GM12891 (cell line): ENCODE measurements around the gene KLHL36.
"Not testable (repeated sequence)": the region's sequence is repeated elsewhere in the genome, so short reads cannot be mapped to it uniquely, and the experiment has no call there.

Experiments used
- DNase-seq: peaks from one replicate; pipeline ENCODE4 v3.0.0; 2011; ENCODE audit warnings: low spot score; ENCODE audit not compliant: insufficient read length
- FAIRE-seq: peaks from 2 replicates; lab custom pipeline; 2011; peaks lifted over from hg19 to GRCh38; lab: Jason Lieb, UNC
- PAX5 ChIP-seq: IDR thresholded peaks from 2 replicates; pipeline ENCODE4 v1.6.1; 2011; ENCODE audit warnings: low read length, moderate library complexity, mild to moderate bottlenecking; ENCODE audit not compliant: insufficient read depth, severe bottlenecking
- POLR2A ChIP-seq: IDR thresholded peaks from 2 replicates; pipeline ENCODE4 v1.6.1; 2011; ENCODE audit warnings: low read depth, low read length, control low read depth
- POLR2AphosphoS5 ChIP-seq: IDR thresholded peaks from 2 replicates; pipeline ENCODE4 v1.6.1; 2011; ENCODE audit warnings: low read depth, low read length, control low read depth
- POU2F2 ChIP-seq: IDR thresholded peaks from 2 replicates; pipeline ENCODE4 v1.6.1; 2011; ENCODE audit warnings: low read depth, mild to moderate bottlenecking, control low read depth, low read length, moderate library complexity
- SPI1 ChIP-seq: IDR thresholded peaks from 2 replicates; pipeline ENCODE4 v1.6.1; 2011; ENCODE audit warnings: low read depth, low read length, control low read depth
- TAF1 ChIP-seq: IDR thresholded peaks from 2 replicates; pipeline ENCODE4 v1.6.1; 2011; ENCODE audit warnings: low read depth, low read length, control low read depth

The KLHL36 gene

DNA sequence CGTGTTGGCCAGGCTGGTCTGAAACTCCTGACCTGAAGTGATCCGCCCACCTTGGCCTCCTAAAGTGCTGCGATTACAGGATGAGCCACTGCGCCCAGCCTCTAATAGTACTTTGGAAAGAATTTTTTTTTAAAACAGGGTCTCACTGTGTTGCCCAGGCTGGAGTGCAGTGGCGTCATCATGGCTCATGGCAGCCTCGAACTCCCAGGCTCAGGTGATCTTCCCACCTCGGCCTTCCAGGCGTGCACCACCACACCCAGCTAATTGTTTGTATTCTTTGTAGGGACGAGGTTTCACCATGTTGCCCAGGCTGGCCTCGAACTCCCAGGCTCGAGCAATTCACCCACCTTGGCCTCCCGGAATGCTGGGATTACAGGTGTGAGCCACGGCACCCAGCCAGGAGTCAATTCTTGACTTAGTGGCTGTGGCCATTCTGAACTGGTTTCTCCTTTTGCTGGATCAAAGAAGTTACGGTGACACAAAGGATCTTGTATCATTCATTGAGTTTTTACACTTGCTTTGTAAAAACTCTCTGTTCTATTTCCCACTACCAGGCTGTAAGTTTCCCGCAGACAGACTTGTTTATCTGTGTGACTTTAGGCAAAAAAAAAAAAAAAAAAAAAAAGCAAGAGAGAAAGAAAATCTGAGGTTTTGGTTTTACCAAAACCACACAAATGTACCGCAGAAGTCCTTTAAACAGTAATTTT is 17.7 kb upstream of the KLHL36 start:
- DNase-seq (no peak), FAIRE-seq (peak; percentile 66)
- TF ChIP-seq SPI1 (no peak), POLR2A (no peak), POLR2AphosphoS5 (no peak), PAX5 (no peak), TAF1 (no peak)

DNA sequence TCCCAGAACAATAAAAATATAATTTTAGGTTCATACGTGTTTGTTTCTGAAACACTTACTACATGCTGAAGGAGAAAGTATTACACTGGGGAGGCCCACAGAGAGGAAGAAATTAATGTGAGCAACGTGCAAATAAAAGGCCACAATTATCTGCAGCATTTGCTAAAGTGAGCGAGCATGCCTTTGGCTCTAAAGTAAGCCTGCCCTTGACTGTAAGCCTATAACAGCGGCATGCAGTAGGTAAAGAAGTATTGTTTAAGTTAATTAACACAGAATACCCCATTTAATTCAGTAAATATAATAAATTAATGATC is 17.2 kb upstream of the KLHL36 start:
- FAIRE-seq (no peak), DNase-seq (no peak)
- no peak for TF ChIP-seq SPI1
- no peak for TF ChIP-seq TAF1
- no peak for TF ChIP-seq POU2F2
- TF ChIP-seq POLR2AphosphoS5, result no peak
- TF ChIP-seq POLR2A, result no peak
- TF ChIP-seq PAX5, result no peak

DNA sequence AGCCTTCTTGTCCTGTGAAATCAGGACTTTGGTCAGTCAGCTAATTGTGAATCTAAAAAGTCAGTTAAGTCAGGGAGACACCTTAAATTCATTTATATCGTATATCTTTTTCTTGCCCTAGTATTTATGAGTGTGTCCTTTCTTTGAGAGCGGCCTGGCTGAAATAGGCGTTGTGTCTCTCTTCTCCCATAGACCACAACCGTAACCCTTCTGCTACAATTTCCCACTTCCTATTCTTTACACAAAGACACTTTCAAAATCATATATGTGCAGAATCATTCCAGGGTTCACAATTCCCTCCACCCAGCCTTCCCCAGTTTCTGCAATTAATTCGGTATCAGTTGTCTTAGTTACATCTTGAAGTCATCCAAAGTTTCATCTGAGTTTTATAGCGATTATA is 16.4 kb upstream of the KLHL36 start:
- FAIRE-seq, result no peak
- no peak for DNase-seq
- TF ChIP-seq POLR2A (no peak), SPI1 (peak; percentile 76)

DNA sequence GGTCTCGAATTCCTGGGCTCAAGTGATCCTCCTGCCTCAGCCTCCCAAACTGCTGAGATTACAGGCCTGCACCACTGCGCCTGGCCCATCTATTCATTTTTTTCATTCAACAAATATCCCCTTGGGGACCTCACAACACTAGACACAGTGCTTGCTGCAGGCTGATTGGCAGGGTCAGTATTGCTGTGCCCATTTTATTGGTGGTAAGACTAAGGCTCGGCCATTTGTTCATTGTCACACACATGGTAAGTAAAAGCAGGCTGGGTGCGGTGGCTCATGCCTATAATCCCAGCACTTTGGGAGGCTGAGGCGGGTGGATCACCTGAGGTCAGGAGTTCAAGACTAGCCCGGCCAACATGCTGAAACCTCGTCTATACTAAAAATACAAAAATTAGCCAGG is 15.4 kb upstream of the KLHL36 start:
- not testable (repeated sequence) for FAIRE-seq, DNase-seq

DNA sequence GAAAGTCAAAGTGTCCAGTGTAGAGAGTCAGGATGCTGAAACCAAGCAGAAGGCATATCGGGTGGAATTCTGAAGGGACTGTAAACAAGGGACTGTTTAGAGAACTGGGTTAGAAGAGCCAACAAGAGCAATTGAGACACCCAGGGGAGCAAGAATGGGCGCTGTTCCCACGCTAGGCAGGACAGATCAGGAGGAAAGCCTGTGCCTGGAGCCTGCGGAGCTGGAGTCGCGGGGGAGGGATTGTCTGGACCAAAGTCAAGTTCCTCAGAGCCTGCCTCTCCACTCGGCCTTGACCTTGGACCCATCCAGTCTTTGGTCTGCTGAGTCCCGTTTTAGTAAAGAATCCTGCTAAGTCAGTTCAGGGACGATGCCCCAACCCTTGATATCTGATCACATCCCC is 14.7 kb upstream of the KLHL36 start:
- FAIRE-seq (no peak), DNase-seq (no peak)
- TF ChIP-seq POU2F2, result no peak
- TF ChIP-seq POLR2AphosphoS5, result no peak
- TF ChIP-seq TAF1, result no peak
- TF ChIP-seq PAX5, result no peak
- no peak for TF ChIP-seq POLR2A
- TF ChIP-seq SPI1, result no peak

DNA sequence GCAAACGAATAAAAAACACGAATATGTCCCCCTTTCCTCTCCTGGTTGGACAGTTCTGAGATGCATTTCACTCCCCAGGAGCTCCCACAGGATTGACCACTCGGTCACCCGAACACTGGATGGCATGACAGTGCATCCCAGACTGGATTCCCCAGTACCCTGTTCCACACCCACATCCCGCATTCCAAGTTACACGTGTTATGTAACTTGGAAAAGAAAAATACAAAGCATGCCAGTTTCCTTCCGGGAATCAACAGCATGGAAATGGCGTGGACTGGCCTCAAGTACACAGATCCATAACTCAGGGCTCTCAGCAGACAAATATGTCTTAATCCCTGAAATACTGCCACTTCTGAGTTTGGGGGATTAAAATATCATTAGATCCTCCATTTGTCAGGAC is 12.6 kb upstream of the KLHL36 start:
- no peak for DNase-seq

DNA sequence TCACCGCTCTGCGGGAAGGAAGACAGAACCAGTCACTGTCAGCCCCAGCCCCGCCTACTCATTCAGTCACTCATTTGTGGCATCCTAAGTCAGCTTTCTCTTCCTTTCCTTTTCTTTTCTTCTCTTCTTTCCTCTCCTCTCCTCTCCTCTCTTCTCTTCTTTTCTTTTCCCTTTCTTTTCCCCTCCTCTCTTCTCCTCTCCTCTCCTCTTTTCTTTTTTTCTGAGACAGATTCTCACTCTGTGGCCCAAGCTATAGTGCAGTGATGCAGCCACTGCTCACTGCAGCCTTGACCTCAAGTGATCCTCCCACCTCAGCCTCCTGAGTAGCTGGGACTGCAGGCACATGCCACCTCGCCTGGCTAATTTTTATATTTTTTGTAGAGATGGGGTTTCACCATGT is 10.6 kb upstream of the KLHL36 start:
- DNase-seq (no peak), FAIRE-seq (no peak)
- TF ChIP-seq TAF1 (no peak), SPI1 (no peak), PAX5 (no peak), POLR2A (no peak), POU2F2 (no peak), POLR2AphosphoS5 (no peak)

More for the DNA sequence above, 12.6 kb upstream of the KLHL36 start:
- no peak for FAIRE-seq
- TF ChIP-seq SPI1 (no peak), POU2F2 (no peak), PAX5 (no peak), POLR2A (no peak), POLR2AphosphoS5 (no peak), TAF1 (no peak)

DNA sequence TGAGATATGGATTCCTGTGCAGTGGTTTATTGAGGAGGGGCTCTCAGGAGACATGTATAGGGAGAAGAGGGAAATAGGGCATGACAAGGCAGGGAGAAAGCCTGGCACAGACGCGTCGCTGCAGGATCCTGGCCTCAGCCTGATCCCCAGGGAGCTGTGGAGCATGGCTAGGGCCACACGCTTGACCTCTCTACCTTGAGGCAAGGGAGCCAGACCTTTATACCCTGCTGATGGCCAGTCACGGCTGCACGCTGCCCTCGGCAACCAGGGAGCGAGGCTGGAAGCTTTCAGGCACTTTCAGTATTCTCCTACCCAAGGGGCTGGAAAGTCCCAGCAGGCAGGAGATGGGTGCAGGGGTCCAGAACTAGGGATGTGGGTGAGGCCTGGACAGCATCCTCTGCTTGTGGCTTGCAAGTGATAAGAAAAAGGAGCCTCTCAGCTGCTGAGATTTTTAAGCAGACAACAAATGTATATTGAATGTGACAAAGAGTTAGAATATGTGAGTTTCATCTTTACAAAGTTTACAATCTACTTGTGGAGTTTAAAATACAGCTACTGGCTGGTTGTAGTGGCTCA is 10.0 kb upstream of the KLHL36 start:
- DNase-seq, result no peak
- no peak for TF ChIP-seq PAX5
- TF ChIP-seq POLR2A, result no peak
- no peak for TF ChIP-seq POLR2AphosphoS5
- TF ChIP-seq POU2F2, result no peak
- no peak for TF ChIP-seq TAF1
- TF ChIP-seq SPI1, result no peak
- no peak for FAIRE-seq

DNA sequence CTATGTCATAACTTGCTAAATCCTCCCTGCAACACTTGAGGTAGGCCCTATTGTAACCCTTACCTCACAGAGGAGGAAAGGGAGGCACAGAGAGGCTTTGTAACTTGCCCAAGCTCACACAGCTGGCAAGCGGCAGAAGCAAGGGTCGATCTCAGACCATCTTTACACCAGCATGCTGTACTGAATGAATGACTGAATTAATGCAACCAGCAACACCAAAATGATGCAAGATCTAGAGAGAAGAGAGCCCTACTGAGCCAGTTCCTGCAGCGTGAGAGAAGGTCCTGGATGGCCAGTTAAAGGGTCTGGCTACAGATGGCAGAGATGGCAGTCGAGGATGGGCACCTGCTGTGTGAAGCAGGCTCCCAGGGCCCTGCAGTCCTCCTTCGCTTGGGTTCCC is 8.2 kb upstream of the KLHL36 start:
- peak; percentile 26 for FAIRE-seq
- no peak for DNase-seq
- no peak for TF ChIP-seq PAX5
- TF ChIP-seq TAF1, result no peak
- TF ChIP-seq POLR2AphosphoS5, result no peak
- TF ChIP-seq SPI1, result no peak
- TF ChIP-seq POU2F2, result no peak
- TF ChIP-seq POLR2A, result no peak

DNA sequence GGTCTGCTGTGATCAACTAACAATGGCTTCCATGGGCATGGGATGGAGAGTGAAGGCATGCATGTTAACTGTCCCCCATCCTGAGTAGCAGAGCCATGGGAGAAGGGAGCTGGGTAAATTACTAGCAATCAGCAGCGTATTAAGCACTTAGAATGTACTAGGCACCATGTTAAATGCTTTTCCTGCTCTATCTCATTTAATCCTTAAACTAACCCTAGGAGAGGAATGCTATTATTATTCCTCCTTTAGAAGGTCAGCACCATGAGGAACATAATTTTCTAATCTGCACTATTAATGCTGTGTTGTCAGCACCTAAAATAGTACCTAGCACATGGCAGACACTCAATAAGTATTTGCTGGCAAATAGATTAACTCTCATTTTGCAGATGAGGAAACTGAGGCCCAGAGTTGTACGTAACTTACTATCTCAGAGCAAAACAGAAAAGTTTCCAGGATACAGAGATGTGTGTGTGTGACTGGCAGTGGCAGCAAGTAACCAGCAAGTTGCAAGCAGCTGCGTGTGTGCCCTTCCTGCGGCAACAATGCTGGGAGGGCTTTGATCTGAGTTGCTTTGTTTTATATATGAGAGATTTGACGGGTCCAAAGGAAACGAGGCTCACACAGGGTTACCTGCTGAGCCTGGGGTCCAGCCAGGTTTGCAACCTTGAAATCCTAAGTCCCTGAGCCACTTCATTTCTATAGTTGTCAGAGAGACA is 6.5 kb upstream of the KLHL36 start:
- DNase-seq, result no peak
- no peak for TF ChIP-seq POLR2AphosphoS5
- TF ChIP-seq PAX5, result no peak
- no peak for TF ChIP-seq SPI1
- TF ChIP-seq POU2F2, result no peak
- no peak for TF ChIP-seq TAF1
- no peak for TF ChIP-seq POLR2A
- no peak for FAIRE-seq
